GM12878 (cell line): ENCODE measurements around the gene SPART. TPM values are rescaled to one million over a fixed set of nuclear protein-coding genes. Genes with fewer than 3 reads are reported as not detected.

Experiments used
- ATAC-seq: fragments of 200-7000 bp; cut with Tn5 transposase; 3 replicates; pipeline ENCODE4 v1.9.1; 2020; ENCODE audit warnings: mild to moderate bottlenecking, moderate library complexity
- BruUV-seq: library from RNA; stranded (reverse); fragments of 400-500 nt; replicated peaks from 2 replicates; lab custom pipeline; 2021; lab: Mats Ljungman, UMichigan
- CTCF ChIA-PET: fragments of 300-600 bp; sonication (Branson Sonifier 250); formaldehyde crosslinking; extraction: SDS; loops from one replicate; lab custom pipeline; 2021; ENCODE audit warnings: inconsistent platforms; lab: Yijun Ruan, JAX
- POLR2A ChIA-PET: fragments of 350-600 bp; formaldehyde crosslinking; extraction: SDS; loops from one replicate; lab custom pipeline; 2021; ENCODE audit warnings: inconsistent platforms; lab: Charles Lee
- RAD21 ChIA-PET: fragments of 300-600 bp; sonication (Branson Sonifier 250); formaldehyde crosslinking; loops from one replicate; lab custom pipeline; 2023; ENCODE audit warnings: antibody characterized with exemption; ENCODE audit not compliant: unreplicated experiment; lab: Charles Lee
- SMC1A ChIA-PET: fragments of 300-600 bp; sonication (Branson Sonifier 250); formaldehyde crosslinking; loops from one replicate; lab custom pipeline; 2023; ENCODE audit not compliant: unreplicated experiment, uncharacterized antibody; lab: Charles Lee
- DNase-seq: peaks from one replicate; pipeline ENCODE4 v3.0.0-alpha.2; 2011; ENCODE audit warnings: low read depth, low spot score
- FAIRE-seq: peaks from 3 replicates; lab custom pipeline; 2011; peaks lifted over from hg19 to GRCh38; lab: Jason Lieb, UNC
- H2AFZ ChIP-seq: 2 replicates; pipeline ENCODE4 v1.6.0; 2011; ENCODE audit warnings: low read depth, low read length, control low read depth; ENCODE audit not compliant: control insufficient read depth
- H3K27ac ChIP-seq: 2 replicates; pipeline ENCODE4 v1.5.1; 2011; ENCODE audit warnings: control low read depth; ENCODE audit not compliant: control insufficient read depth, insufficient read depth
- H3K27me3 ChIP-seq, 2 experiments: replicated peaks in 1 of 2; 2 replicates each; pipeline versions ENCODE4 v1.6.0 to v1.6.1; 2011; ENCODE audit warnings: low read length in 1 of 2; ENCODE audit not compliant: control insufficient read depth in 2 of 2, insufficient read depth in 2 of 2
- H3K36me3 ChIP-seq, 2 experiments: 2 replicates each; pipeline ENCODE4 v1.5.1; 2011; ENCODE audit warnings: low read length in 1 of 2; ENCODE audit not compliant: control insufficient read depth in 2 of 2, insufficient read depth in 2 of 2
- H3K4me1 ChIP-seq: 2 replicates; pipeline ENCODE4 v1.6.1; 2011; ENCODE audit warnings: mild to moderate bottlenecking, low read length, moderate library complexity, mixed read lengths; ENCODE audit not compliant: control insufficient read depth, insufficient read depth
- H3K4me2 ChIP-seq: 2 replicates; pipeline ENCODE4 v1.6.0; 2011; ENCODE audit warnings: control low read depth; ENCODE audit not compliant: control insufficient read depth, insufficient read depth
- H3K4me3 ChIP-seq: fragments of 200-600 bp; sonication (generic); 2 replicates; pipeline ENCODE4 v1.5.1; 2016
- H3K79me2 ChIP-seq: 2 replicates; pipeline ENCODE4 v1.6.0; 2011; ENCODE audit warnings: low read length; ENCODE audit not compliant: control insufficient read depth, insufficient read depth
- H3K9ac ChIP-seq: 2 replicates; pipeline ENCODE4 v1.8.0; 2011; ENCODE audit warnings: low read length, control low read depth, mixed read lengths; ENCODE audit not compliant: control insufficient read depth, insufficient read depth
- H3K9me3 ChIP-seq: replicated peaks from 3 replicates; pipeline ENCODE4 v1.5.1; 2011; ENCODE audit warnings: mild to moderate bottlenecking, low read length; ENCODE audit not compliant: control insufficient read depth, insufficient read depth
- H4K20me1 ChIP-seq: 2 replicates; pipeline ENCODE4 v1.6.0; 2011; ENCODE audit not compliant: control insufficient read depth, insufficient read depth
- CEBPZ ChIP-seq: fragments of 150-350 bp; IDR thresholded peaks from 2 replicates; pipeline ENCODE4 v1.6.1; 2016; ENCODE audit warnings: low read depth, low read length
- CUX1 ChIP-seq: IDR thresholded peaks from 2 replicates; pipeline ENCODE4 v1.6.1; 2012; ENCODE audit warnings: improper control_type of control experiment, low read depth, low read length; ENCODE audit not compliant: insufficient replicate concordance
- EP300 ChIP-seq, 2 experiments: fragments of 150-350 bp in 1 of 2; IDR thresholded peaks; 2 replicates each; pipeline ENCODE4 v1.6.1; 2011 to 2012; ENCODE audit warnings: low read depth in 2 of 2, low read length in 2 of 2, borderline replicate concordance in 1 of 2, improper control_type of control experiment in 1 of 2, inconsistent platforms in 1 of 2; ENCODE audit not compliant: control insufficient read depth in 1 of 2
- ETV6 ChIP-seq, 2 experiments: fragments of 450-650 bp in 1 of 2; IDR thresholded peaks in 1 of 2; conservative IDR thresholded peaks in 1 of 2; 2 replicates each; pipeline ENCODE4 v1.6.1; 2014; ENCODE audit warnings: antibody characterized with exemption in 1 of 2, borderline replicate concordance in 1 of 2, low read depth in 1 of 2, mild to moderate bottlenecking in 1 of 2, moderate library complexity in 1 of 2
- LARP7 ChIP-seq: fragments of 450-650 bp; IDR thresholded peaks from 2 replicates; pipeline ENCODE4 v1.6.1; 2017; ENCODE audit warnings: mild to moderate bottlenecking
- MXI1 ChIP-seq: fragments of 150-350 bp; IDR thresholded peaks from 2 replicates; pipeline ENCODE4 v1.6.1; 2011; ENCODE audit warnings: low read depth, mild to moderate bottlenecking, inconsistent platforms, low read length, improper control_type of control experiment
- MYB ChIP-seq: fragments of 150-350 bp; IDR thresholded peaks from 2 replicates; pipeline ENCODE4 v1.6.1; 2014; ENCODE audit warnings: mild to moderate bottlenecking, low read depth, low read length, borderline replicate concordance
- NFIC ChIP-seq: IDR thresholded peaks from 2 replicates; pipeline ENCODE4 v1.6.1; 2012; ENCODE audit warnings: low read depth, mild to moderate bottlenecking, inconsistent platforms, low read length, moderate library complexity
- PAX8 ChIP-seq: fragments of 450-650 bp; IDR thresholded peaks from 2 replicates; pipeline ENCODE4 v1.6.1; 2017; ENCODE audit warnings: mild to moderate bottlenecking, moderate library complexity
- POU2F2 ChIP-seq: IDR thresholded peaks from 3 replicates; pipeline ENCODE4 v1.6.1; 2011; ENCODE audit warnings: low read depth, mild to moderate bottlenecking, low read length, borderline replicate concordance
- SIN3A ChIP-seq: IDR thresholded peaks from 2 replicates; pipeline ENCODE4 v1.6.1; 2012; ENCODE audit warnings: low read depth, low read length, improper control_type of control experiment
- TCF7 ChIP-seq: IDR thresholded peaks from 2 replicates; pipeline ENCODE4 v1.6.1; 2014; ENCODE audit warnings: antibody characterized with exemption, borderline replicate concordance
- USF2 ChIP-seq: IDR thresholded peaks from 2 replicates; pipeline ENCODE4 v1.6.1; 2011; ENCODE audit warnings: low read depth, low read length, improper control_type of control experiment, borderline replicate concordance
- WGBS: methylation state at CpG from one replicate; pipeline ENCODE4 v1.1.6; 2016; ENCODE audit warnings: low lambda C conversion rate; ENCODE audit not compliant: insufficient replicate concordance, insufficient coverage; ENCODE audit errors: missing lambda C conversion rate; 5-methylcytosine and 5-hydroxymethylcytosine counted together
- in situ Hi-C: fragments of 300-500 bp; cut with MboI; formaldehyde crosslinking; loops from 9 replicates; pipeline ENCODE4 v1.14.3; 2018; ENCODE audit warnings: mixed read lengths
- intact Hi-C: fragments of 100-400 bp; cut with micrococcal nuclease; formaldehyde crosslinking; loops from one replicate; pipeline ENCODE4 v1.14.2; 2022; ENCODE audit not compliant: unreplicated experiment
- polyA plus RNA-seq, 11 experiments: library from polyadenylated mRNA; depleted of rRNA in 4 of 11; unstranded in 6 of 11; stranded (reverse) in 5 of 11; fragments of >200 nt; fragmentation: Nextera tagmentation in 4 of 11; fragmentation: Illumina TruSeq in 1 of 11; extraction: Ambion mirVana in 4 of 11; extraction: Trizol in 1 of 11; gene quantifications; 1 replicate in 1 of 11; 2 replicates in 10 of 11; pipeline versions ENCODE4 v1.2.1 to v1.2.3, GENCODE V29; 2011 to 2016; ENCODE audit warnings: inconsistent platforms in 2 of 11, missing spikeins in 2 of 11, low read depth in 1 of 11
- total RNA-seq, 4 experiments: library from RNA; depleted of rRNA in 3 of 4; stranded (reverse); fragments of >200 nt in 3 of 4; fragmentation: Illumina TruSeq in 1 of 4; extraction: Trizol in 1 of 4; gene quantifications; 2 replicates each; pipeline versions ENCODE4 v1.2.1 to v1.2.3, GENCODE V29; 2013 to 2021

Gene SPART
- total and polyA plus RNA-seq, 10 of the 15 experiments (the other 5 are each of a cell fraction or from before 2014, with no cell fraction given) = 17.6 to 74.6 (median 42.1) TPM

- no peaks in the 10 kb centered on the region for H3K27me3 ChIP-seq
- no TSS peak for BruUV-seq
- ChIA-PET RAD21 (no interaction called here), SMC1A (interaction anchor here (0.6 to 2.2 kb wide), 8 partner anchors 8 to 366 kb away, joined by 3 to 13 read pairs (median 4); no protein-coding TSS in a partner anchor), POLR2A (no interaction called here), CTCF (interaction anchor here (1.0 to 1.9 kb wide), 4 partner anchors 11 to 50 kb away, joined by 3 to 4 read pairs (median 3); no protein-coding TSS in a partner anchor)
- DNase-seq = no peak
- H3K27ac ChIP-seq = no peak overlapping the region
- no peaks in the 10 kb centered on the region for H3K9me3 ChIP-seq
- in situ Hi-C loops (no loop called here), intact Hi-C loops (no loop called here)
- no peaks in the 10 kb centered on the region for H4K20me1 ChIP-seq
- no peak overlapping the region for H3K4me3 ChIP-seq
- no peak overlapping the region for H2AFZ ChIP-seq
- no peaks in the 10 kb centered on the region for H3K4me1 ChIP-seq
- H3K36me3 ChIP-seq = no peaks in the 10 kb centered on the region
- 41% methylated on average over 8 of the region's 8 CpGs for WGBS
- FAIRE-seq = no peak
- H3K9ac ChIP-seq = no peak overlapping the region
- ATAC-seq = no peak
- no peaks in the 10 kb centered on the region for H3K79me2 ChIP-seq
- H3K4me2 ChIP-seq = no peak overlapping the region
- TF ChIP-seq MYB = no peak
- no peak for TF ChIP-seq USF2
- no peak for TF ChIP-seq CUX1
- no peak for TF ChIP-seq CEBPZ
- TF ChIP-seq PAX8 = no peak
- no peak for TF ChIP-seq EP300 (IDR thresholded peaks at IDR 0.05; ENCODE audit: borderline replicate concordance in 1 of 2, control insufficient read depth in 1 of 2, low read depth in 2 of 2, low read length in 2 of 2)
- TF ChIP-seq NFIC = no peak
- no peak for TF ChIP-seq POU2F2
- TF ChIP-seq LARP7 = no peak
- TF ChIP-seq TCF7 = no peak
- TF ChIP-seq SIN3A = no peak
- TF ChIP-seq MXI1 = no peak
- no peak for TF ChIP-seq ETV6 (conservative IDR thresholded peaks at IDR 0.05 in 1 of 2, IDR thresholded peaks at IDR 0.05 in 1 of 2; ENCODE audit: borderline replicate concordance in 1 of 2, low read depth in 1 of 2)
Observed at GRCh38 chr13:36369268-36370107, 23.3 kb upstream of the SPART start.
